Measurements from ENCODE around the gene TBCCD1.
"Not testable (repeated sequence)": the region's sequence is repeated elsewhere in the genome, so short reads cannot be mapped to it uniquely, and the experiment has no call there.

The TBCCD1 gene

GRCh38 chr3:186594591-186595113 lies 27.5 kb upstream of the TBCCD1 start:
- DNase-seq (ENCODE audit: low read depth) = no peak

GRCh38 chr3:186593862-186594261 lies 26.7 kb upstream of the TBCCD1 start:
- no peak for DNase-seq (ENCODE audit: low read depth)

- no peak for DNase-seq (ENCODE audit: low read depth)
These were observed 25.5 kb upstream of the TBCCD1 start for GRCh38 chr3:186592682-186593081.

GRCh38 chr3:186590580-186591295 lies 23.6 kb upstream of the TBCCD1 start:
- DNase-seq (ENCODE audit: low read depth) = no peak

GRCh38 chr3:186589856-186590579 lies 22.9 kb upstream of the TBCCD1 start:
- no peak for DNase-seq (ENCODE audit: low read depth)

- DNase-seq (ENCODE audit: low read depth) = no peak
These were observed 22.0 kb upstream of the TBCCD1 start for GRCh38 chr3:186589121-186589520.

GRCh38 chr3:186588632-186589031 lies 21.5 kb upstream of the TBCCD1 start:
- no peak for DNase-seq (ENCODE audit: low read depth)

- no peak for DNase-seq (ENCODE audit: low read depth)
These were observed 20.0 kb upstream of the TBCCD1 start for GRCh38 chr3:186587183-186587582.

- not testable (repeated sequence) for DNase-seq (ENCODE audit: low read depth)
These were observed 19.1 kb upstream of the TBCCD1 start for GRCh38 chr3:186586245-186586644.

- no peak for DNase-seq (ENCODE audit: low read depth)
These were observed 16.7 kb upstream of the TBCCD1 start for GRCh38 chr3:186583831-186584230.

- DNase-seq (ENCODE audit: low read depth) = no peak
These were observed 15.4 kb upstream of the TBCCD1 start for GRCh38 chr3:186582541-186582940.

GRCh38 chr3:186580785-186581184 lies 13.6 kb upstream of the TBCCD1 start:
- DNase-seq (ENCODE audit: low read depth) = no peak

GRCh38 chr3:186577521-186577920 lies 10.4 kb upstream of the TBCCD1 start:
- no peak for DNase-seq (ENCODE audit: low read depth)

GRCh38 chr3:186571644-186572013 lies 4.5 kb upstream of the TBCCD1 start:
- DNase-seq (ENCODE audit: low read depth) = no peak

GRCh38 chr3:186570941-186571643 lies 4.0 kb upstream of the TBCCD1 start:
- DNase-seq (ENCODE audit: low read depth) = no peak

GRCh38 chr3:186570096-186570940 lies 3.2 kb upstream of the TBCCD1 start, which contains the start of gene DNAJB11:
Gene DNAJB11, plus strand, starts transcription at chr3:186570720. Its CDS starts 178 bp downstream, at chr3:186570898.
- peak; percentile 99 for DNase-seq (ENCODE audit: low read depth)

- no peak for DNase-seq (ENCODE audit: low read depth)
These were observed 2.6 kb upstream of the TBCCD1 start for GRCh38 chr3:186569779-186570095.

GRCh38 chr3:186569361-186569760 lies 2.2 kb upstream of the TBCCD1 start:
- DNase-seq (ENCODE audit: low read depth) = not testable (repeated sequence)

- DNase-seq (ENCODE audit: low read depth) = no peak
These were observed 417 bp downstream of the TBCCD1 start for GRCh38 chr3:186566772-186567071.

GRCh38 chr3:186564586-186564985 lies 2.6 kb downstream of the TBCCD1 start:
- no peak for DNase-seq (ENCODE audit: low read depth)

- no peak for DNase-seq (ENCODE audit: low read depth)
These were observed 14.6 kb downstream of the TBCCD1 start for GRCh38 chr3:186552408-186553031.

GRCh38 chr3:186551387-186551786 lies 15.8 kb downstream of the TBCCD1 start:
- DNase-seq (ENCODE audit: low read depth) = no peak

Data from HS-5 (cell line).